Muscle of leg (tissue), 11 donors: ENCODE measurements around the gene ERAS. TPM values are rescaled to one million over a fixed set of nuclear protein-coding genes. Genes with fewer than 3 reads are reported as not detected.
"Not testable (repeated sequence)": the region's sequence is repeated elsewhere in the genome, so short reads cannot be mapped to it uniquely, and the experiment has no call there.

Experiments
- DNase-seq: peaks from one replicate; pipeline ENCODE4 v3.0.0; 2013
- H3K27ac ChIP-seq: one replicate; pipeline ENCODE4 v1.5.1; 2013; ENCODE audit warnings: mild to moderate bottlenecking, low read length, control low read depth
- H3K27me3 ChIP-seq: one replicate; pipeline ENCODE4 v1.6.1; 2013; ENCODE audit warnings: low read length; ENCODE audit not compliant: control insufficient read depth, insufficient read depth
- H3K36me3 ChIP-seq: one replicate; pipeline ENCODE4 v1.6.1; 2013; ENCODE audit warnings: low read length; ENCODE audit not compliant: control insufficient read depth, insufficient read depth
- H3K4me1 ChIP-seq: one replicate; pipeline ENCODE4 v1.6.1; 2013; ENCODE audit warnings: low read length; ENCODE audit not compliant: control insufficient read depth, insufficient read depth
- H3K4me3 ChIP-seq: one replicate; pipeline ENCODE4 v1.5.1; 2013; ENCODE audit warnings: low read length, control low read depth
- H3K9me3 ChIP-seq: replicated peaks from 2 replicates; pipeline ENCODE4 v1.6.1; 2013; ENCODE audit warnings: low read depth, low read length; ENCODE audit not compliant: control insufficient read depth
- WGBS: methylation state at CpG from one replicate; pipeline ENCODE4 v1.1.5; 2013; ENCODE audit warnings: missing lambda C conversion rate; ENCODE audit not compliant: insufficient coverage; 5-methylcytosine and 5-hydroxymethylcytosine counted together
- polyA plus RNA-seq, 8 donors: library from polyadenylated mRNA; unstranded; fragments of 120-200 nt; gene quantifications; one replicate each; pipeline versions ENCODE4 v1.2.1 to v1.2.3, GENCODE V29; 2013; ENCODE audit warnings: inconsistent platforms in 1 of 8, low replicate concordance in 1 of 8; ENCODE audit not compliant: insufficient read length in 8 of 8, insufficient read depth in 1 of 8
- total RNA-seq: library from RNA; stranded (reverse); fragments of 120-200 nt; gene quantifications from one replicate; pipeline ENCODE4 v1.2.4, GENCODE V29; 2013

Gene ERAS
- total and polyA plus RNA-seq, 9 donors = 0.10 TPM; not detected in 8

DNA sequence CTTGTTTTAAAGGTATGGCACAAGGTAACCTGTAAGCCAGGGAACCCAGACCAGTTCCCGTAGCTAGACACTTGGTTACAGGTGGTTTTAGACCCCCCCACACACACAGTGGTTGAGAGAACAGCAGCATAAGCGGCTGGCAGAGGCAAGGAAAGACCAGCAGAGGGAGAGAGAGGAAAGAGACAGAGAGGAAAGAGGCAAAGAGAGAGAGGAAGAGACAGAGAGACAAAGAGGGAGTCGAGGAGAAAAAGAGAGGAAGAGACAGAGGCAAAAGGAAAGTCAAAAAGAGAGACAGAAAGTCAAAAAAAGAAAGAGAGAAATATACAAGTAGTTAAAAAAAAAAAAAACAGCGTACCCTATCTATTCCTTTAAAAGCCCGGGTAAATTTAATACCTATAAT lies 28.6 kb downstream of the ERAS start:
- WGBS = 33% methylated on average over 1 of the region's 5 CpGs

DNA sequence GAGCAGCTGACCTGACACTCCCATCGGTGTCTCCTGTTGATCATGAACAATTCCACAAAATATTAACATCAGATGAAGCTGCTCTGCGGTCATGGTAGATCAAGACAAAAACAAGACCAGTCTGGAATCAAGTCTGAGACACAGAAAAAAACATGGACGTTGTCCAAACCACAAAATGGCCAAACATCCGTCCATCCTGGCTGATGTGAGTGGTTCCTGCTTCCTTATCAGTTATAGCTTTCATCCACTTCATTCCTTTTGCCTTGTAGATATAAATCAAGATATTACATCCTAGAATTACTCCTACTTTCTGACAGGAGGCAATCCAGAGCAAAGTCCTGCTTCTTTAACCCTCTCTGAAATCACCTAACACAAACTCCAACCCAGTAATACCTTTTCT lies 37.9 kb downstream of the ERAS start:
- Histone ChIP-seq H3K27me3 (no peaks in the 10 kb centered on the region), H3K4me1 (no peaks in the 10 kb centered on the region), H3K36me3 (no peaks in the 10 kb centered on the region), H3K4me3 (no peak overlapping the region), H3K9me3 (no peaks in the 10 kb centered on the region), H3K27ac (no peak overlapping the region)
- 57% methylated on average over 4 of the region's 4 CpGs for WGBS
- no peak for DNase-seq

More for the DNA sequence above, 28.6 kb downstream of the ERAS start:
- H3K4me1 ChIP-seq = no peaks in the 10 kb centered on the region
- no peaks in the 10 kb centered on the region for H3K9me3 ChIP-seq
- H3K27ac ChIP-seq = no peak overlapping the region
- no peak overlapping the region for H3K4me3 ChIP-seq
- peaks cover 2% of the 10 kb centered on the region for H3K27me3 ChIP-seq
- no peaks in the 10 kb centered on the region for H3K36me3 ChIP-seq
- no peak for DNase-seq

DNA sequence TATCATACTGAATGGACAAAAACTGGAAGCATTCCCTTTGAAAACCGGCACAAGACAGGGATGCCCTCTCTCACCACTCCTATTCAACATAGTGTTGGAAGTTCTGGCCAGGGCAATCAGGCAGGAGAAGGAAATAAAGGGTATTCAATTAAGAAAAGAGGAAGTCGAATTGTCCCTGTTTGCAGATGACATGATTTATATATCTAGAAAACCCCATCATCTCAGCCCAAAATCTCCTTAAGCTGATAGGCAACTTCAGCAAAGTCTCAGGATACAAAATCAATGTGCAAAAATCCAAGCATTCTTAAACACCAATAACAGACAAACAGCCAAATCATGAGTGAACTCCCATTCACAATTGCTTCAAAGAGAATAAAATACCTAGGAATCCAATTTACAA lies 45.7 kb downstream of the ERAS start:
- H3K4me3 ChIP-seq, H3K27ac ChIP-seq, H3K36me3 ChIP-seq, H3K4me1 ChIP-seq, DNase-seq, H3K27me3 ChIP-seq, H3K9me3 ChIP-seq: not testable (repeated sequence)
- WGBS = no CpG with 5 or more reads among the region's 2 CpGs

DNA sequence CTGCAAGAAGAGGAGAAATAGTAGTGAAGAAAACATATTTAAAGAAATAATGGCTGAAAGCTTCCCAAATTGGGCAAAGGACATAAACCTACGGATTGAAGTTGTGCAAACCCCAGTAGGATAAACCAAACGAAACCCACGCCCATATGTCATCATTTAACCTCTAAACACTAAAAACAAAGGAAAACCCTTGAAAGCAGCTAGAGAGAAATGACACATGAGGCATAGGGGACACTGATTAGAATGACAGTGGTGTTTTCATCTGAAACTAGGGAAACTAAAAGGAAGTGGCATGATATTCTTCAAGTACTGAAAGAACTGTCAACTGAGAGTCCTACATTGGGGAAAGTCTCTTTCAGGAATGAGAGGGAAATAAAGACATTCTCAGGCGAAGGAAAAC lies 50.6 kb downstream of the ERAS start:
- not testable (repeated sequence) for H3K36me3 ChIP-seq, H3K4me1 ChIP-seq, H3K9me3 ChIP-seq, H3K27me3 ChIP-seq, H3K4me3 ChIP-seq, DNase-seq, H3K27ac ChIP-seq
- no CpG with 5 or more reads among the region's 4 CpGs for WGBS

Other genes starting within 250 kb of the ERAS start
- gene WDR13, start 229.0 kb upstream of the ERAS start, total RNA-seq = 99.1 TPM
- 100 to 1,000 TPM in 4 of 8 donors, 10 to 100 TPM in 4; 85.8 to 128 (median 101) TPM for gene WDR13, start 229.0 kb upstream of the ERAS start, polyA plus RNA-seq
- 2.1 TPM for gene WAS, start 142.7 kb upstream of the ERAS start, total RNA-seq
- gene WAS, start 142.7 kb upstream of the ERAS start, polyA plus RNA-seq = 1 to 10 TPM; 3.3 to 5.9 (median 4.1) TPM
- 3.1 TPM for gene SUV39H1, start 129.8 kb upstream of the ERAS start, total RNA-seq
- 1 to 10 TPM; 4.0 to 5.6 (median 4.7) TPM for gene SUV39H1, start 129.8 kb upstream of the ERAS start, polyA plus RNA-seq
- not detected for gene GLOD5, start 64.8 kb upstream of the ERAS start, total RNA-seq
- under 1 TPM in 1 of 8 donors, not detected in 7; 0.50 TPM for gene GLOD5, start 64.8 kb upstream of the ERAS start, polyA plus RNA-seq
- gene GATA1, start 39.9 kb upstream of the ERAS start, total RNA-seq = 0.22 TPM
- under 1 TPM; 0.30 to 0.98 (median 0.61) TPM for gene GATA1, start 39.9 kb upstream of the ERAS start, polyA plus RNA-seq
- 78.6 TPM for gene HDAC6, start 24.4 kb upstream of the ERAS start, total RNA-seq
- gene HDAC6, start 24.4 kb upstream of the ERAS start, polyA plus RNA-seq = 100 to 1,000 TPM in 3 of 8 donors, 10 to 100 TPM in 5; 73.8 to 112 (median 91.6) TPM
- not detected for gene PCSK1N, start 9.1 kb downstream of the ERAS start, total RNA-seq
- gene PCSK1N, start 9.1 kb downstream of the ERAS start, polyA plus RNA-seq = 1 to 10 TPM in 2 of 8 donors, under 1 TPM in 4, not detected in 2; 0.15 to 5.4 (median 0.26) TPM
- 33.7 TPM for gene TIMM17B, start 71.3 kb downstream of the ERAS start, total RNA-seq
- 10 to 100 TPM; 29.0 to 44.4 (median 35.4) TPM for gene TIMM17B, start 71.3 kb downstream of the ERAS start, polyA plus RNA-seq
- gene PQBP1, start 71.4 kb downstream of the ERAS start, total RNA-seq = 54.4 TPM
- gene PQBP1, start 71.4 kb downstream of the ERAS start, polyA plus RNA-seq = 10 to 100 TPM; 64.2 to 76.6 (median 70.3) TPM
- 7.7 TPM for gene SLC35A2, start 85.1 kb downstream of the ERAS start, total RNA-seq
- gene SLC35A2, start 85.1 kb downstream of the ERAS start, polyA plus RNA-seq = 10 to 100 TPM; 15.9 to 22.1 (median 17.0) TPM
- gene PIM2, start 92.5 kb downstream of the ERAS start, total RNA-seq = 1.7 TPM
- gene PIM2, start 92.5 kb downstream of the ERAS start, polyA plus RNA-seq = 1 to 10 TPM in 7 of 8 donors, under 1 TPM in 1; 0.92 to 2.3 (median 1.7) TPM
- 18.9 TPM for gene OTUD5, start 131.1 kb downstream of the ERAS start, total RNA-seq
- 10 to 100 TPM; 37.5 to 45.2 (median 38.4) TPM for gene OTUD5, start 131.1 kb downstream of the ERAS start, polyA plus RNA-seq
- gene KCND1, start 145.3 kb downstream of the ERAS start, total RNA-seq = 0.66 TPM
- gene KCND1, start 145.3 kb downstream of the ERAS start, polyA plus RNA-seq = 1 to 10 TPM in 4 of 8 donors, under 1 TPM in 4; 0.72 to 1.7 (median 1.0) TPM
- gene GRIPAP1, start 175.8 kb downstream of the ERAS start, total RNA-seq = 9.9 TPM
- gene GRIPAP1, start 175.8 kb downstream of the ERAS start, polyA plus RNA-seq = 10 to 100 TPM; 18.0 to 26.0 (median 22.3) TPM
- 10.8 TPM for gene TFE3, start 216.8 kb downstream of the ERAS start, total RNA-seq
- gene TFE3, start 216.8 kb downstream of the ERAS start, polyA plus RNA-seq = 10 to 100 TPM; 20.5 to 27.3 (median 21.4) TPM
- 0.98 TPM for gene CCDC120, start 232.5 kb downstream of the ERAS start, total RNA-seq
- 1 to 10 TPM; 3.3 to 6.0 (median 4.1) TPM for gene CCDC120, start 232.5 kb downstream of the ERAS start, polyA plus RNA-seq
- 4.2 TPM for gene PRAF2, start 247.5 kb downstream of the ERAS start, total RNA-seq
- gene PRAF2, start 247.5 kb downstream of the ERAS start, polyA plus RNA-seq = 10 to 100 TPM; 19.3 to 29.8 (median 23.0) TPM